NCI-H1092 treated with DMSO at 0.1 percent for 48 hours (cell line): Measurements from ENCODE around the gene CHD6.
A peak's percentile ranks its signal among the peaks of the same experiment; 100 is the strongest.

Source experiments
- DNase-seq: peaks from one replicate; lab custom pipeline; 2025; lab: John Stamatoyannopoulos, UW

The CHD6 gene

GRCh38 chr20:41621421-41621820 is 3.2 kb upstream of the CHD6 start:
- DNase-seq = no peak

DNA sequence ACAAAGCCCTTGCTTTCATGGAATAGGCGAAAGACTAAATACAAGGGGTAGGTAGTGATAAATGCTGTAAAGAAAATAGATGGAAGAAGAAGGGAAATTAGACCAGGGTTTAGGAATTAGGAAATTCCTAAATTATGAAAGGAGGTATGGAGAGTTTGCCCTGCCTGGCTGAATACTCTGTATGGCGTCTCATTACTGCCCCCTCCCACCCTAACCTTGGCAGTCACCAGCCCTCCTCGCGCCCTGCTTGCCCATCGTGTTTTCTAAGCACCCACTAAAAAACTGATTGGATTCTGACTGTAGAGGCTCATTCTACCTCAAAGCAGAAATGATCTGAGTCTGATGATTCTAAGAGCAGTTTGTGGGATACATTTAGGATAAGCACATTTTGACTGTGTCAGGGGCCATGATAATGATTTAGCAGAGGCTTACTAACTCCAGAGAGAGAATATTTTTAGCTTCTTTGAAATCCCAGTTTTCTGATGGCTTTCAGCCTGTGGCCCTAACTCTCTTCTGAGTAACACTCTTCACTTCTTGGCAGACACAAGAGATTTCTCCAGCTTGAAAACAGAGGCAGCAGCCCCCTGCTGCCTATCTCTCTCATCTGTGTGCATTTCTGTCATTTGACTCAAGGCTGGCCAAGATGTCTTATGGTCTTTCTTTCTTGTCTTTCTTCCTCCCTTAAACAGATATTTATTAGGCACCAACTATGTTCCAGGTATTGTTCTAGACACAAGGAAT is 1.4 kb upstream of the CHD6 start:
- DNase-seq = peak; percentile 62

DNA sequence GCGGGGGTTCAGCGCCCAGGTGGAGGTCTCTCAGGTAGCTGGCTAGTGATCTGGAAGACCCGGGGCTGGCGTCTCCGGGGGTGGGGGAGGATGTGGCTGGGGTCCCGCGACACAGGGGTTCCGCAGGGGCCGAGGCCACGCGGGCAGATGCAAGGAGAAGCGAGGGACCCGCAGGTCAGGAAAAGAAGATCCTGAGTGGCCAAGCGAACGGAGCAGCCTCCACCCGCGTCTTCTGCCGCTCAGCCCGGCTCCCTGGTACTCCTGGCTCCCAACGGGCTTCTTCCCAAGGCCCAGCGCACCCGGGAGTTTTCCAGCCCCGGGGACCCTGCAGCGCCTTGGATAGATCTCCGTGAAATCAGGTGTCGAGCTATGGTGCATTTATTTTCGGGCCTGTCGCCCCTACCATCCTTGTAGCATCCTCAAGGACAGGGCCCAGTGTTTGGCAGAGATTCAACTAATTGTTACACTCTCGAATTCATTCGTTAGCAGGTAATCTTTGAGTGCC is 682 bp upstream of the CHD6 start:
- peak; percentile 72 for DNase-seq

DNA sequence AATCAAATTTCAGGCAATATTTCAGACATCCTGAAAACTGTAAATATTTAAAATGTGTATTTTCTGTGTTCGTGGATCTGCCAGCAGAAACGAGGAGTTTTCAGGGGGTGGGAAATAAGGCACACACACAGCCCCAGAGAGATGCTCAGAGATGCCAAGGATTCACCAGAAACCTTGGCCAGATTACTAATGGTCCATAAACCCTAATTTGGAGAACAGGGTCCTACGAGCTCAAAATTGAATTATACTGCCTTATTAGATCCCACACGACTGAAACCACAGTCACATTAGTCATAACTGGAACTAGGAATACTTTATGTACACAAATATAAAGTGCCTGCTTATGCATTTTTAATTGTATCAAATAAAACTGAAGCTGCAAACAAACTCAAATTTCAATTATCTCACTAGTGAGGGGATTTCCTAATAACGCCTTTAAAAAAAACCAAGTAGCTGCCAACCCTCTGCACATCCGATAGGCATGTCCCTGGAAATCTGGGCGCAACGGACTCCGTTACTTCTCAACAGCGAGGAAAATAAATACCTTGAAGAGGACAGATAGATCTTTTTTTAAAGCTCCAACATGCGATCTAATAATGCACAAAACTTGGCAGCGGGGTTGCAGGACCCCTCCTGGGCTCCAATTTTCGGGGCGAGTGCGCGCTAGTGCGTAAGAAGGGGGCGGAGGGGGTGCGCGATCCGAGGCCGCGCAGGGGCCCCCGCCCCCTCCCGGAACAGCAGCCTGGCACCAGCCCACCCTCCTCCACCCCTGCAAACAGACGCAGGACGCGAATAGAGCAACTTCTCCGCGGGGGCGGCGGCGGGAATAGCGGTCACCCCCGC is 897 bp downstream of the CHD6 start:
- peak; percentile 51 for DNase-seq

GRCh38 chr20:41616228-41616627 is 1.9 kb downstream of the CHD6 start:
- peak; percentile 9 for DNase-seq

GRCh38 chr20:41615676-41616075 is 2.5 kb downstream of the CHD6 start:
- no peak for DNase-seq

GRCh38 chr20:41615110-41615509 is 3.1 kb downstream of the CHD6 start:
- no peak for DNase-seq

DNA sequence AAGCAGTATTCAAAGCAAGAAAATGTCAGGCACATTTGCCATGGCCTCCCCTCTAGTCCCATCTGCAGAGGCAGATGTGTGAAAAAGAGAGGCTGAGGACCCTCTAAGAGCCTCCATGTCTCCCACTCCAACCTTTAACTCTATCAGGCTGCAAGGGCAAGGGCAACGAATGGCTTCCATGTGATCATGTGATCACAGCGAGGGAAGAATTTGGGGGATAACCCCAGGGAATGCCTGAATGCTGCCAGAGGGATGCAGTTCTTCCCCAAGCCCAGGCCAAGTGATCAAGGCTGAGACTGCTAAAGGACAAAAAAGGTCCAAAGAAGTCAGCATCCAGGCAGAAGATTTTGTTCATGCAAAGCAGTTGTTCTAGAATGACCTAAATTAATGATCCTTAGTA is 4.9 kb downstream of the CHD6 start:
- no peak for DNase-seq

DNA sequence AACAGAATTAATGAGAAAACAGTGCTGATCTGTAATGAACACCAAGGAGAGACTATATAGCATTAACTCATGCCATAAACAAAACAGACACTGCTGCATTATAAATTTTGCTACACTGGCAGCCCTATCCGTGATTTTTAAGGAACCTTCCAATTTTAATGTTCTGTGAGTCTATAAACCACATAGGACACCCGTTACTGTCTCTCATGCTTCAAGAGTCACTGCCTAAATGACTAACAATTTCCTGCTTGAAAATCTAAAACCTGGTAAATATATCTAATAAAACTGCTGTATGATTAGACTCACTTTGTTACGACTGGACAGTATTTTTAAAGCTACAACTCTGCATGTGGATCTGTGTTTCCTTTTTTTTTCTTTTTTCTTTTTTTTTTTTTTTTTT is 8.7 kb downstream of the CHD6 start:
- no peak for DNase-seq

- no peak for DNase-seq
Measured at GRCh38 chr20:41608606-41609005, 9.6 kb downstream of the CHD6 start.

DNA sequence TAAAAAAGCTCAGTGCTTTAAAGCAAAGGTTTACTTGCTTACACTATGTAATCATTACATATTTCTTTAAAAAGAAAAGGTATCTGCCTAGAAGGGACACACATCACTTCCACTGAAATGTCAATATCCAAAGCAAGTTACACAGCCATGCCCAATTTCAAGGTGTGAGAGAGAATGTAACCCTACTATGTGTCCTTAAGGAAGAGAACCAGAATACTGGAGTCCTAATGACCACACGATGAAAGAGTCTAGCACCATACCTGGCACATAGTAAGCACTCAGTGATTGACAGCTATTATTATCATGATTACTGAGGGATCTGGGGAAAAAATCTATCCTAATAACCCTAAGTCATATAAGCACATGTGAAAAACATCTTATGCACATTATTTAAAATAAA is 10.4 kb downstream of the CHD6 start:
- DNase-seq = no peak

- no peak for DNase-seq
Measured at GRCh38 chr20:41604002-41604401, 14.2 kb downstream of the CHD6 start.

- no peak for DNase-seq
Measured at GRCh38 chr20:41601742-41602141, 16.4 kb downstream of the CHD6 start.

- DNase-seq = no peak
Measured at GRCh38 chr20:41600926-41601631, 17.1 kb downstream of the CHD6 start.

GRCh38 chr20:41599699-41600104 is 18.5 kb downstream of the CHD6 start:
- peak; percentile 3 for DNase-seq

DNA sequence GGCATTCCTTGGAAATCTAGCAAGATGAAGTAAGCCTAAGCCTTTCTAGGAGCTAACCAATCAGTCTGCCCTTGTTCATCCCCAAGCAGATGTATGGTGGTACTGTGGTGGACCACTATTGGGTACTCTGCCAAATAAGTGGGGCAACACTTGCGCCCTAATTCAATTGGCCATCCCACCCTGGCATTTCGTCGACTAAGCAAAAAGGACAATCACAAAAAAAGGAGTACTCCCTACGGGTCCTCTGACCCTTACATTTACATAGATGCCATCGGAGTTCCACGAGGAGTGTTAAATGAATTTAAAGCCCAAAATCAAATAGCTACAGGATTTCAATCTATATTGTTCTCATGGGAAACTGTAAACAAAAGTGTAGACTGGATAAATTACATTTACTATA is 19.5 kb downstream of the CHD6 start:
- DNase-seq = no peak

DNA sequence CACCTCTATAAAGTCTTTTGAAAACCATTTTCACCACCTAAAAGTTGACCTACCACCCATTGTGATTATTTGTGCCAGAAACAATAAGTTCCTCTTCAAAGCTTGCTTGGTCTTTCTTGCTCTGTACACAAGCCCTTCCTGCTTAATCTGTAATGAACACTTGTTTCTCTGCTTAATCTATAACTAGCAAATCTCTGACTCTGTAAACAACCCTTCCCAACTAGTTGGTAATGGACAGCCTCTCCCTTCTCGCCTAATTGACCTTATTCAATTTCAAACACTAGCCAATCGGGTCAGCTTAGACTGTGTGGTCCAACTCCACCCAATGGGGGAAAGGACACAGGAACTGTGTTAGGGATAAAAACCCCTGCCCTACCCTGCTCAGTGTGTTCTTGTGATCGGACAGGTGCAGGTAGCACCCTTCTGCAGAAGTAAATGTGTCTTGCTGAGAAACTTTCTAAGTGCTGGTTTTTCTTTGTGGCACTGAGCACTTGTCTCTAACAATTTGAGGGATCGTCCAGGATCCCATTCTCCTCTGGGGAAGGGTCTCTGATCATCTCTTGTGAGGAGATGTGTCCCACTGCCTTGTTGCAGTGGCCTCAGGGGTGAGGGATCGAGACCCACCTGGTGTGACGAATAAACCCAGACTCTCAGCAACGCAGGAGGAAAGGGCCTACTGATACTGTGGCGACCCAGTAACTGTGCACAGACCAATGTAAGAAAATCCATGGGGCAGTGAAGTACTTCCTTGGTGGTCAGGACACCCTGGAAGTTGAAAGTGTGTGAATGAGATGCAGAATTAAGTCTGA is 23.5 kb downstream of the CHD6 start:
- no peak for DNase-seq

DNA sequence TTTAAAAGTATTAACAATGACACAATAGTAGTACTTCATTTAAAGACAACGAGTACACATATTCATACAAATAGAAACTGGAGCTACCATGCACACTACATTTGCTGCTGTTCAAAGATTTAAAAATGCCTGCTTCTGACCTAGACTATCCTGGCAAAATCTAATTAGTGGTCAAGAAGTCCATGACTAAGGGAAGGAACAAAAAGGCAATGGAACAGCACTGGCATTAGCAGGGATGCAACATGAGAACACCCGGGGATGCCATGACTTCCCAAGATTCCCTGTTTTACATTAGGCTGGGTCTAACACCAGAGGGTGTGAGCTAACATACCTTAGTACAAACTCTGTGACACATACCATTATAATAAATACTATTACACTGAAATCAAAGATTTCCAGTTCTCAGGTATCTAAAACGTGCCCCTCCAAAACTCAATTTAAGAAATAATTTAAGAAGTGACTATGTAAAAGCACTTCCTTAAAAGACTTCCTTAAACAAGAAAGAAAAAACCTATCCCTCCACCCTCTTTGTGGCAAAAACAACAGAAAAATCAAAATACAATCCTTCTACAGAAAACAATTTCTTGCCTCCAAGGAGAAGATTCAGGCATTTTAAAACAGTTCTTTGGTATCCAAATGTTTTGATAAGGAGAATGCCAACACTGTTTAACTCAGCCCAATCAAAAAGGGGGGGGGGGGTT is 25.5 kb downstream of the CHD6 start:
- DNase-seq = no peak

DNA sequence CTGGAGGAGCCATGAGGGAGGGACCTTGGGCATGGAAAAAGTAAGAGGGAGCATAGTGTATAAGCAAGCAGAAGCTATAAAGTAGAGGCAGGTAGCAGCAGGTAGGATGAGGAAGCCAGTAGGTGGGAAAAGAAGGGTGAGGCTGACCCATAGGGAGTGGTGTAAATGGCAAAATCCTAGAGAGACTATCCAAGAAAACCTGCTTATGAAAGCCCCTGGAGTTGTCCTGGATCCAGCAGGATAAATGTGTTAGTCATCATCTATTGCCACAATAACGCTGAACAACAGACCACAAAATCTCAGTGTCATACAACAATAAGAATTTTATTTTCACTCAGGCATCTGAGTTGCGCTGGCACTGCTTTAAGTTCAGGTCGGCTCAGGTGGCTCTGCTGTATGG is 30.2 kb downstream of the CHD6 start:
- no peak for DNase-seq

GRCh38 chr20:41587523-41587922 is 30.7 kb downstream of the CHD6 start:
- no peak for DNase-seq

GRCh38 chr20:41586772-41587171 is 31.4 kb downstream of the CHD6 start:
- DNase-seq = no peak
